ENCODE data around the gene SELENBP1. TPM values are rescaled to one million over a fixed set of nuclear protein-coding genes. Genes with fewer than 3 reads are reported as not detected.

The SELENBP1 gene
- total and polyA plus RNA-seq, 9 of the 15 experiments (the other 6 are each of a cell fraction or from before 2014, with no cell fraction given), result 25.8 to 81.2 (median 47.1) TPM

- TF ChIP-seq E2F5 (CRISPR knock-in tag; IDR thresholded peaks at IDR 0.05) (0 out of 2 replicates have a peak, but pooled peaks have one; percentile 64), ZNF445 (CRISPR knock-in tag; IDR thresholded peaks at IDR 0.05; ENCODE audit: low read depth) (no peak), ZHX1 (conservative IDR thresholded peaks at IDR 0.05; ENCODE audit: low read length) (no peak), CHD2 (IDR thresholded peaks at IDR 0.05; ENCODE audit: low read depth, low read length) (peak; percentile 52; the same call in 1 of the 2 replicates), SLC30A9 (CRISPR knock-in tag; IDR thresholded peaks at IDR 0.05) (no peak), RFX7 (CRISPR knock-in tag; IDR thresholded peaks at IDR 0.05) (no peak), HCFC1 (IDR thresholded peaks at IDR 0.05; ENCODE audit: low read depth, low read length) (peak; percentile 32; the same call in 1 of the 2 replicates), ZNF586 (CRISPR knock-in tag; conservative IDR thresholded peaks at IDR 0.05) (no peak), MCM7 (IDR thresholded peaks at IDR 0.05) (no peak), RBM22 (IDR thresholded peaks at IDR 0.05; ENCODE audit: low read depth, low read length, poor library complexity, severe bottlenecking) (no peak), ZNF77 (CRISPR knock-in tag; IDR thresholded peaks at IDR 0.05) (no peak), ZMIZ1 (IDR thresholded peaks at IDR 0.05; ENCODE audit: low read depth in 2 of 2, low read length in 2 of 2) (peak in 1 of 2 experiments; percentile 17; a peak in 1 of 4 replicates)
- TF ChIP-seq, protein P1, sequence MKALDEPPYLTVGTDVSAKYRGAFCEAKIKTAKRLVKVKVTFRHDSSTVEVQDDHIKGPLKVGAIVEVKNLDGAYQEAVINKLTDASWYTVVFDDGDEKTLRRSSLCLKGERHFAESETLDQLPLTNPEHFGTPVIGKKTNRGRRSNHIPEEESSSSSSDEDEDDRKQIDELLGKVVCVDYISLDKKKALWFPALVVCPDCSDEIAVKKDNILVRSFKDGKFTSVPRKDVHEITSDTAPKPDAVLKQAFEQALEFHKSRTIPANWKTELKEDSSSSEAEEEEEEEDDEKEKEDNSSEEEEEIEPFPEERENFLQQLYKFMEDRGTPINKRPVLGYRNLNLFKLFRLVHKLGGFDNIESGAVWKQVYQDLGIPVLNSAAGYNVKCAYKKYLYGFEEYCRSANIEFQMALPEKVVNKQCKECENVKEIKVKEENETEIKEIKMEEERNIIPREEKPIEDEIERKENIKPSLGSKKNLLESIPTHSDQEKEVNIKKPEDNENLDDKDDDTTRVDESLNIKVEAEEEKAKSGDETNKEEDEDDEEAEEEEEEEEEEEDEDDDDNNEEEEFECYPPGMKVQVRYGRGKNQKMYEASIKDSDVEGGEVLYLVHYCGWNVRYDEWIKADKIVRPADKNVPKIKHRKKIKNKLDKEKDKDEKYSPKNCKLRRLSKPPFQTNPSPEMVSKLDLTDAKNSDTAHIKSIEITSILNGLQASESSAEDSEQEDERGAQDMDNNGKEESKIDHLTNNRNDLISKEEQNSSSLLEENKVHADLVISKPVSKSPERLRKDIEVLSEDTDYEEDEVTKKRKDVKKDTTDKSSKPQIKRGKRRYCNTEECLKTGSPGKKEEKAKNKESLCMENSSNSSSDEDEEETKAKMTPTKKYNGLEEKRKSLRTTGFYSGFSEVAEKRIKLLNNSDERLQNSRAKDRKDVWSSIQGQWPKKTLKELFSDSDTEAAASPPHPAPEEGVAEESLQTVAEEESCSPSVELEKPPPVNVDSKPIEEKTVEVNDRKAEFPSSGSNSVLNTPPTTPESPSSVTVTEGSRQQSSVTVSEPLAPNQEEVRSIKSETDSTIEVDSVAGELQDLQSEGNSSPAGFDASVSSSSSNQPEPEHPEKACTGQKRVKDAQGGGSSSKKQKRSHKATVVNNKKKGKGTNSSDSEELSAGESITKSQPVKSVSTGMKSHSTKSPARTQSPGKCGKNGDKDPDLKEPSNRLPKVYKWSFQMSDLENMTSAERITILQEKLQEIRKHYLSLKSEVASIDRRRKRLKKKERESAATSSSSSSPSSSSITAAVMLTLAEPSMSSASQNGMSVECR (CRISPR knock-in tag; IDR thresholded peaks at IDR 0.05), result peak; percentile 78
- TF ChIP-seq, protein P2, sequence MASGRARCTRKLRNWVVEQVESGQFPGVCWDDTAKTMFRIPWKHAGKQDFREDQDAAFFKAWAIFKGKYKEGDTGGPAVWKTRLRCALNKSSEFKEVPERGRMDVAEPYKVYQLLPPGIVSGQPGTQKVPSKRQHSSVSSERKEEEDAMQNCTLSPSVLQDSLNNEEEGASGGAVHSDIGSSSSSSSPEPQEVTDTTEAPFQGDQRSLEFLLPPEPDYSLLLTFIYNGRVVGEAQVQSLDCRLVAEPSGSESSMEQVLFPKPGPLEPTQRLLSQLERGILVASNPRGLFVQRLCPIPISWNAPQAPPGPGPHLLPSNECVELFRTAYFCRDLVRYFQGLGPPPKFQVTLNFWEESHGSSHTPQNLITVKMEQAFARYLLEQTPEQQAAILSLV (tag; IDR thresholded peaks at IDR 0.05), result no peak
Observed at GRCh38 chr1:151346769-151347522, 25.6 kb downstream of the SELENBP1 start, which contains the start of gene RFX5 (continued).
